Measurements from ENCODE around the gene CFTR.

DNA sequence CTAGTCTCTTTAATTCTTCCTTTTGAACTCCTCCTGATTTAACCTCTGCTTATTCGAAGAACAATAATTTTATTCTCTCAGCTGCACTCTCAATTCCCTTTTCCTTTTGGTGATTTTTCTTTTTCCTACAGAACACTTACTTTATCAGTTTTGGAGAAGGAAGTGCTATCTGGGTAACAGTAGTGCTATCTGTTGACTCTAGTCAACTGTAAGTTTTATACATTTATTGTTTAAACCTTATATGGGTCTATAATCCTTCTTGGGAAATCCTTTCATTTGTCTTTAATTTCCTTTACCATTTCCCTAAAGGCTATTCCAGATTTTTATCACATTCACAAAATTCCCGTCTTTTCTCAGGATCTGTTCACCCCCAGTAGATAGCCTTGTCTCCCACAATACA lies 64.2 kb downstream of the CFTR start:
- TF ChIP-seq EZH2 (IDR thresholded peaks at IDR 0.05) = no peak
- TF ChIP-seq, protein P1, sequence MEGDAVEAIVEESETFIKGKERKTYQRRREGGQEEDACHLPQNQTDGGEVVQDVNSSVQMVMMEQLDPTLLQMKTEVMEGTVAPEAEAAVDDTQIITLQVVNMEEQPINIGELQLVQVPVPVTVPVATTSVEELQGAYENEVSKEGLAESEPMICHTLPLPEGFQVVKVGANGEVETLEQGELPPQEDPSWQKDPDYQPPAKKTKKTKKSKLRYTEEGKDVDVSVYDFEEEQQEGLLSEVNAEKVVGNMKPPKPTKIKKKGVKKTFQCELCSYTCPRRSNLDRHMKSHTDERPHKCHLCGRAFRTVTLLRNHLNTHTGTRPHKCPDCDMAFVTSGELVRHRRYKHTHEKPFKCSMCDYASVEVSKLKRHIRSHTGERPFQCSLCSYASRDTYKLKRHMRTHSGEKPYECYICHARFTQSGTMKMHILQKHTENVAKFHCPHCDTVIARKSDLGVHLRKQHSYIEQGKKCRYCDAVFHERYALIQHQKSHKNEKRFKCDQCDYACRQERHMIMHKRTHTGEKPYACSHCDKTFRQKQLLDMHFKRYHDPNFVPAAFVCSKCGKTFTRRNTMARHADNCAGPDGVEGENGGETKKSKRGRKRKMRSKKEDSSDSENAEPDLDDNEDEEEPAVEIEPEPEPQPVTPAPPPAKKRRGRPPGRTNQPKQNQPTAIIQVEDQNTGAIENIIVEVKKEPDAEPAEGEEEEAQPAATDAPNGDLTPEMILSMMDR (IDR thresholded peaks at IDR 0.05) = no peak

All from neural progenitor cell (in vitro differentiated cells).